H1 (cell line): ENCODE results near the gene CYP46A1.

ENCODE experiments used
- EZH2 ChIP-seq: fragments of 200-600 bp; sonication (generic); IDR thresholded peaks from 2 replicates; pipeline ENCODE4 v1.7.1; 2012; ENCODE audit warnings: low read depth, mild to moderate bottlenecking, moderate library complexity, low read length, inconsistent platforms; ENCODE audit not compliant: severe bottlenecking
- POLR2A ChIP-seq, 2 experiments: IDR thresholded peaks; 1 replicate in 1 of 2; 2 replicates in 1 of 2; pipeline ENCODE4 v1.6.1; 2011; ENCODE audit warnings: low read depth in 2 of 2, low read length in 2 of 2, mild to moderate bottlenecking in 2 of 2; ENCODE audit errors: control extremely low read depth in 1 of 2
- POLR2AphosphoS5 ChIP-seq: IDR thresholded peaks from 2 replicates; pipeline ENCODE4 v1.6.1; 2011; ENCODE audit warnings: low read depth, low read length
- SP2 ChIP-seq: IDR thresholded peaks from 2 replicates; pipeline ENCODE4 v1.6.1; 2012; ENCODE audit warnings: mild to moderate bottlenecking, low read length, inconsistent platforms
- YY1 ChIP-seq: IDR thresholded peaks from 2 replicates; pipeline ENCODE4 v1.6.1; 2011; ENCODE audit warnings: low read depth, mild to moderate bottlenecking, low read length
- TF ChIP-seq, protein P1 (sequence below), 3 experiments: IDR thresholded peaks; 1 replicate in 2 of 3; 2 replicates in 1 of 3; pipeline versions ENCODE4 v1.5.1 to v1.6.1; 2011; ENCODE audit warnings: low read length in 3 of 3, mild to moderate bottlenecking in 3 of 3, inconsistent platforms in 2 of 3, low read depth in 1 of 3, moderate library complexity in 1 of 3; ENCODE audit not compliant: insufficient read depth in 1 of 3; ENCODE audit errors: control extremely low read depth in 1 of 3
- TF ChIP-seq, protein P2 (sequence below): IDR thresholded peaks from 2 replicates; pipeline ENCODE4 v1.6.1; 2011; ENCODE audit warnings: low read length, improper control_type of control experiment

DNA sequence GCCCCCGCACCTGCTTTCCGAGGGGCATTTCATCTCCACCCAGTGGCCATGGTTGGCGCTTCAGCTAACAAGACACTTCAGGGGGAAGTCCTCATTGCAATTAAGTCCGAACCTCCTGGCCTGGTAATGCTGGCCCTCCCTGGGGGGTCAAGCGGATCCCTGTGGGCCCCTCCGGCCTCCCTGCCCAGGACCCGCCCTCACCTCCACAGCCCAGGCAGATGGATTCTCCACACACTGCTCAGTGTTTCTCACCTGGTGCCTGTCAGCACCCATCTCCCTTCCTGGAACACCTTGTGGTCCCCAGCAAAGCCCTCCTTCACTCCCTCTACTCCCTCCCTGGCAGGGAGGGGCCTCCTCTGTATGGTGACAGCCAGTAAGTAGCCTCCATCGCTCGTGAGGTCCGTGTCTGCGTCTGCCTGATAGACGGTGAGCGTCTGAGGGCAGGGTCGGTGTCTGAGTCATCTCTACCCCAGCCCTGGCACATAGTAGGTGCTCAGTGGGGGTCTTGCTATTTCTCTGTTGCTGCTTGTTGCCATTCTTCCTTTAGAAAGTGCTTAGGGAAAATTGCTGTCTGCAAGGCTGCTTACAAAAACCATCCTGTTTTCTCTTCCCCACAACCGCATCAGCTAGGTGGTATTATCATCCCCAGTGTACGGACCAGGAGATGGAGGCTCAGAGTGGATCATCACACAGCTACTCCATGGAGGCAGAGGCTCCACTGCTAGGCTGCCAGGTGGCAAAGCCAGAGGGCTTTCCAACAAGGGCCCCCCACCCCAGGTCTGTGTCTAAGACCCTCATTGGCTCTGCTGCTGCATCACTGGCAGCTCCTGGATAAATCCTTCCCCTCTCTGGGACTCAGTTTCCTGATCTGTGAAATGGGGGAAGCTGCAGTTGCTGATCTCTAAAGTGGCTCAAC, 69.4 kb downstream of the CYP46A1 start:
- TF ChIP-seq, protein P1, sequence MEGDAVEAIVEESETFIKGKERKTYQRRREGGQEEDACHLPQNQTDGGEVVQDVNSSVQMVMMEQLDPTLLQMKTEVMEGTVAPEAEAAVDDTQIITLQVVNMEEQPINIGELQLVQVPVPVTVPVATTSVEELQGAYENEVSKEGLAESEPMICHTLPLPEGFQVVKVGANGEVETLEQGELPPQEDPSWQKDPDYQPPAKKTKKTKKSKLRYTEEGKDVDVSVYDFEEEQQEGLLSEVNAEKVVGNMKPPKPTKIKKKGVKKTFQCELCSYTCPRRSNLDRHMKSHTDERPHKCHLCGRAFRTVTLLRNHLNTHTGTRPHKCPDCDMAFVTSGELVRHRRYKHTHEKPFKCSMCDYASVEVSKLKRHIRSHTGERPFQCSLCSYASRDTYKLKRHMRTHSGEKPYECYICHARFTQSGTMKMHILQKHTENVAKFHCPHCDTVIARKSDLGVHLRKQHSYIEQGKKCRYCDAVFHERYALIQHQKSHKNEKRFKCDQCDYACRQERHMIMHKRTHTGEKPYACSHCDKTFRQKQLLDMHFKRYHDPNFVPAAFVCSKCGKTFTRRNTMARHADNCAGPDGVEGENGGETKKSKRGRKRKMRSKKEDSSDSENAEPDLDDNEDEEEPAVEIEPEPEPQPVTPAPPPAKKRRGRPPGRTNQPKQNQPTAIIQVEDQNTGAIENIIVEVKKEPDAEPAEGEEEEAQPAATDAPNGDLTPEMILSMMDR (IDR thresholded peaks at IDR 0.05; ENCODE audit: control extremely low read depth in 1 of 3, insufficient read depth in 1 of 3, low read depth in 1 of 3, low read length in 3 of 3): peak in 2 of 3 experiments; percentile 24 to 30; a peak in 2 of 4 replicates
- TF ChIP-seq POLR2AphosphoS5: no peak
- TF ChIP-seq POLR2A (IDR thresholded peaks at IDR 0.05; ENCODE audit: control extremely low read depth in 1 of 2, low read depth in 2 of 2, low read length in 2 of 2): no peak
- no peak for TF ChIP-seq SP2
- TF ChIP-seq EZH2: no peak
- no peak for TF ChIP-seq YY1
- TF ChIP-seq, protein P2, sequence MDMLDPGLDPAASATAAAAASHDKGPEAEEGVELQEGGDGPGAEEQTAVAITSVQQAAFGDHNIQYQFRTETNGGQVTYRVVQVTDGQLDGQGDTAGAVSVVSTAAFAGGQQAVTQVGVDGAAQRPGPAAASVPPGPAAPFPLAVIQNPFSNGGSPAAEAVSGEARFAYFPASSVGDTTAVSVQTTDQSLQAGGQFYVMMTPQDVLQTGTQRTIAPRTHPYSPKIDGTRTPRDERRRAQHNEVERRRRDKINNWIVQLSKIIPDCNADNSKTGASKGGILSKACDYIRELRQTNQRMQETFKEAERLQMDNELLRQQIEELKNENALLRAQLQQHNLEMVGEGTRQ: no peak
